HCT116 (cell line): ENCODE data around the gene DNM2. TPM values are rescaled to one million over a fixed set of nuclear protein-coding genes. Genes with fewer than 3 reads are reported as not detected.

Experiments
- ATAC-seq: fragments of 200-7000 bp; cut with Tn5 transposase; 2 replicates; pipeline ENCODE4 v1.9.1; 2020; ENCODE audit warnings: mild to moderate bottlenecking, moderate library complexity
- BruUV-seq: library from RNA; stranded (reverse); fragments of 400-500 nt; replicated peaks from 2 replicates; lab custom pipeline; 2021; lab: Mats Ljungman, UMichigan
- CTCF ChIA-PET: fragments of 300-600 bp; sonication (Branson Sonifier 250); formaldehyde crosslinking; loops from one replicate; lab custom pipeline; 2021; ENCODE audit warnings: antibody characterized with exemption; lab: Charles Lee
- POLR2A ChIA-PET: fragments of 300-600, 350-600 bp; sonication (Branson Sonifier 250); formaldehyde crosslinking; loops from one replicate; lab custom pipeline; 2021; ENCODE audit warnings: antibody characterized with exemption; lab: Charles Lee
- RAD21 ChIA-PET, 2 experiments: fragments of 300-600 bp; sonication (Branson Sonifier 250); formaldehyde crosslinking; loops; one replicate each; lab custom pipeline; 2023; ENCODE audit warnings: low total read pairs in 2 of 2; ENCODE audit not compliant: uncharacterized antibody in 2 of 2, unreplicated experiment in 2 of 2, low non-redundant PET in 1 of 2; lab: Charles Lee
- DNase-seq: peaks from one replicate; pipeline ENCODE4 v3.0.0-alpha.2; 2010; ENCODE audit warnings: low read depth, low spot score
- H2AFZ ChIP-seq: fragments of 200-600 bp; shearing (Covaris generic), sonication (generic); 2 replicates; pipeline ENCODE4 v1.6.1; 2017; ENCODE audit warnings: low read depth, mixed run types, mixed read lengths, antibody characterized with exemption, low read length; ENCODE audit not compliant: poor library complexity, severe bottlenecking
- H3K27ac ChIP-seq: 2 replicates; pipeline ENCODE4 v1.5.1; 2012; ENCODE audit warnings: low read depth, low read length
- H3K27me3 ChIP-seq: fragments of 200-600 bp; sonication (generic); 2 replicates; pipeline ENCODE4 v1.6.1; 2016; ENCODE audit warnings: mixed run types, low read length, mixed read lengths; ENCODE audit not compliant: insufficient read depth
- H3K36me3 ChIP-seq, 2 experiments: fragments of 200-500 bp in 1 of 2; fragments of 200-600 bp in 1 of 2; sonication (Bioruptor generic) in 1 of 2; sonication (generic) in 1 of 2; 2 replicates each; pipeline versions ENCODE4 v1.5.1 to v1.6.1; 2014 to 2016; ENCODE audit warnings: low read length in 2 of 2, inconsistent platforms in 1 of 2, mixed read lengths in 1 of 2, mixed run types in 1 of 2; ENCODE audit not compliant: insufficient read depth in 2 of 2, control insufficient read depth in 1 of 2
- H3K4me1 ChIP-seq, 2 experiments: fragments of 200-600 bp in 1 of 2; sonication (generic) in 1 of 2; 2 replicates each; pipeline versions ENCODE4 v1.5.1 to v1.6.1; 2012 to 2017; ENCODE audit warnings: low read length in 2 of 2, inconsistent platforms in 1 of 2, mild to moderate bottlenecking in 1 of 2, mixed read lengths in 1 of 2, mixed run types in 1 of 2, moderate library complexity in 1 of 2; ENCODE audit not compliant: insufficient read depth in 2 of 2, control insufficient read depth in 1 of 2
- H3K4me2 ChIP-seq: fragments of 200-600 bp; sonication (generic); 2 replicates; pipeline ENCODE4 v1.6.1; 2017; ENCODE audit warnings: mixed run types, low read length, mixed read lengths
- H3K4me3 ChIP-seq, 2 experiments: fragments of 200-600 bp in 1 of 2; sonication (generic) in 1 of 2; replicated peaks in 1 of 2; 2 replicates each; pipeline ENCODE4 v1.5.1; 2011 to 2016; ENCODE audit warnings: low read length in 2 of 2, control low read depth in 1 of 2, low read depth in 1 of 2, mild to moderate bottlenecking in 1 of 2, mixed read lengths in 1 of 2, mixed run types in 1 of 2
- H3K79me2 ChIP-seq: fragments of 200-600 bp; sonication (generic); 2 replicates; pipeline ENCODE4 v1.6.1; 2017; ENCODE audit warnings: mild to moderate bottlenecking, mixed run types, low read length, moderate library complexity, mixed read lengths; ENCODE audit not compliant: insufficient read depth
- H3K9ac ChIP-seq: fragments of 200-600 bp; sonication (generic); 2 replicates; pipeline ENCODE4 v1.6.1; 2016; ENCODE audit warnings: low read length, mixed read lengths
- H3K9me2 ChIP-seq: fragments of 200-600 bp; sonication (generic), shearing (Covaris generic); 2 replicates; pipeline ENCODE4 v1.6.1; 2017; ENCODE audit warnings: mixed run types, mild to moderate bottlenecking, moderate library complexity; ENCODE audit not compliant: insufficient read depth
- H3K9me3 ChIP-seq, 2 experiments: fragments of 200-500 bp in 1 of 2; fragments of 200-600 bp in 1 of 2; sonication (Bioruptor generic) in 1 of 2; sonication (generic) in 1 of 2; 2 replicates each; pipeline ENCODE4 v1.6.1; 2014 to 2017; ENCODE audit warnings: low read length in 2 of 2, mixed read lengths in 2 of 2, inconsistent platforms in 1 of 2, low read depth in 1 of 2, mild to moderate bottlenecking in 1 of 2, mixed run types in 1 of 2, moderate library complexity in 1 of 2; ENCODE audit not compliant: control insufficient read depth in 1 of 2, insufficient read depth in 1 of 2
- H4K20me1 ChIP-seq: fragments of 200-600 bp; sonication (generic), shearing (Covaris generic); 2 replicates; pipeline ENCODE4 v1.6.1; 2017; ENCODE audit warnings: mixed run types, mild to moderate bottlenecking, moderate library complexity; ENCODE audit not compliant: insufficient read depth
- CEBPB ChIP-seq: IDR thresholded peaks from 2 replicates; pipeline ENCODE4 v1.6.1; 2012; ENCODE audit warnings: low read depth
- ELF1 ChIP-seq: IDR thresholded peaks from 2 replicates; pipeline ENCODE4 v1.6.1; 2012; ENCODE audit warnings: low read depth, borderline replicate concordance
- POLR2A ChIP-seq: IDR thresholded peaks from 2 replicates; pipeline ENCODE4 v1.7.0; 2011; ENCODE audit warnings: borderline replicate concordance; ENCODE audit not compliant: insufficient read depth, insufficient read length; ENCODE audit errors: extremely low read depth
- SIN3A ChIP-seq: IDR thresholded peaks from 2 replicates; pipeline ENCODE4 v1.6.1; 2012; ENCODE audit warnings: low read depth
- SP1 ChIP-seq: IDR thresholded peaks from 2 replicates; pipeline ENCODE4 v1.6.1; 2012; ENCODE audit warnings: low read depth
- SRF ChIP-seq: IDR thresholded peaks from 2 replicates; pipeline ENCODE4 v1.6.1; 2012; ENCODE audit warnings: low read depth
- TCF7L2 ChIP-seq: IDR thresholded peaks from 2 replicates; pipeline ENCODE4 v1.7.0; 2011; ENCODE audit warnings: borderline replicate concordance, inconsistent platforms; ENCODE audit not compliant: insufficient read depth, insufficient read length; ENCODE audit errors: extremely low read depth
- ZNF274 ChIP-seq: fragments of 200-500 bp; sonication (Bioruptor generic); IDR thresholded peaks from 2 replicates; pipeline ENCODE4 v1.6.1; 2014; ENCODE audit warnings: mild to moderate bottlenecking, low read depth, low read length, inconsistent platforms
- intact Hi-C: fragments of 100-400 bp; cut with micrococcal nuclease; formaldehyde crosslinking; loops from 2 replicates; pipeline ENCODE4 v1.10.0; 2022
- total RNA-seq: library from RNA; stranded (reverse); gene quantifications from one replicate; pipeline ENCODE4 v1.2.1, GENCODE V29; 2021; ENCODE audit not compliant: unreplicated experiment
- TF ChIP-seq, protein P1 (sequence below): IDR thresholded peaks from 2 replicates; pipeline ENCODE4 v1.6.1; 2011; ENCODE audit warnings: mild to moderate bottlenecking, low read length, moderate library complexity; ENCODE audit not compliant: insufficient replicate concordance; ENCODE audit errors: extremely low read depth
- TF ChIP-seq, protein P2 (sequence below), 3 experiments: fragments of 200-600 bp in 1 of 3; sonication (generic) in 1 of 3; IDR thresholded peaks in 2 of 3; conservative IDR thresholded peaks in 1 of 3; 2 replicates each; pipeline ENCODE4 v1.5.1; 2012 to 2017; ENCODE audit warnings: low read depth in 2 of 3, low read length in 2 of 3, antibody characterized with exemption in 1 of 3, borderline replicate concordance in 1 of 3, control low read depth in 1 of 3, mild to moderate bottlenecking in 1 of 3, mixed read lengths in 1 of 3, mixed run types in 1 of 3, moderate library complexity in 1 of 3; ENCODE audit not compliant: insufficient read depth in 1 of 3

Gene DNM2
- total RNA-seq, 1 experiment from 2014 or later, result 183 TPM

DNA sequence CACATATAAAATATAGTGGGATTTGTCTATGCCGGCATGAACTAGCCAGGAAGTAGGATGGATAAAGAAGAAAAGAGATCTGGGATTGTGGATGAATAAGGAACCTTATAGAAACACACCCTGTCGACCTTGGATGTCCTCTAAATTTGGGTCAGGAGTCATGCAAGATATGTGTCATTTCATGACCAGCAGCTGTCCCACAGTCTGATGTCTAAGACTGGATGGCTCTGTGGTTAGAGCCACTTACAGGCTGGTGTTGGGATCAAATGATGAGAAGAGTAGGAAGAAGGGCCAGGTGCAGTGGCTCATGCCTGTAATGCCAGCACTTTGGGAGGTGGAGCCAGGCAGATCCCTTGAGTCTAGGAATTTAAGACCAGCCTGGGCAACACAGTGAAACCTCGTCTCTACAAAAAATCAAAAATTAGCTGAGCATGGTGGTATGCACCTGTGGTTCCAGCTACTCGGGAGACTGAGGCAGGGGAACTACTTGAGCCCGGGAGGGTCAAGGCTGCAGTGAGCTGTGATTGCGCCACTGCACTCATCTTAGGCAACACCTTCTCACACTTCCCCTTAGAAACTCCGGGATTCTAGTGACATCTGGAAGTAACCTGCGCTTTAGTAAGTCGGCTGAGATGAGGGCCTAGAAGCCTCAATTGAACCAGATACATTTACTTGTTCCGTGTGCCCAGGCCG lies 87.3 kb downstream of the DNM2 start (continued):
- TF ChIP-seq TCF7L2, result no peak

DNA sequence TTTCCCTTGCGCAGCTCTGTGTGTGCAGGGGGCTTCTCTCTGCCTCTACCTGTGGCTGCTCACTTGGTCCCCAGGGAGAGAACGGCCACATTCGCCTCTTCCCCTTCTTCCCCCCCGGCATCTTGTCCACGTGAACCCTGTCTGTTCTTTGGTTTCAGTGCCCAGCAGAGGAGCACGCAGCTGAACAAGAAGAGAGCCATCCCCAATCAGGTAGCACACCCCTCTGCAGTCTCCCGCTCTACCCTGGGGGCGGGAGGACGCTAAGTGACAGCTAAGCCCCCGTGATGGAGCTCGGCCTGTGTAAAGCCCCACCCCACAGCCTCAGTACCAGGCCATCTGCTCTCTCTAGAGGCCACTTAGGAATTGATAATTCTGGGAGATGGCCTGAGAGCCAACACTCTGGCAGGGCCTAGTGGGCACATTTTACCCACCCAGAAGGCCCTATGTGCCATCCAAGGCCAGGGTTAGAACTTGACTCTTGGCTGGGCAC lies 87.9 kb downstream of the DNM2 start:
- Histone ChIP-seq H4K20me1 (no peaks in the 10 kb centered on the region), H3K27ac (no peak overlapping the region), H3K9me2 (no peaks in the 10 kb centered on the region), H3K9me3 (no peaks in the 10 kb centered on the region), H3K4me1 (peaks cover 10 to 20% of the 10 kb centered on the region in 2 experiments), H3K9ac (no peak overlapping the region), H3K79me2 (no peaks in the 10 kb centered on the region), H3K36me3 (peaks cover 8 to 35% of the 10 kb centered on the region in 2 experiments; a peak in 2 of 4 replicates), H3K4me3 (no peak overlapping the region), H3K4me2 (no peak overlapping the region), H2AFZ (no peak overlapping the region), H3K27me3 (no peaks in the 10 kb centered on the region)
- CTCF ChIA-PET, result interaction anchor here (1.7 kb wide), 1 partner anchor 89 kb away, joined by 7 read pairs; the partner anchor contains the start of gene DNM2
- BruUV-seq, result no TSS peak
- POLR2A ChIA-PET, result no interaction called here
- TF ChIP-seq ZNF274 (no peak), CEBPB (no peak), SP1 (no peak), SRF (no peak), POLR2A (no peak), SIN3A (no peak), ELF1 (no peak)
- TF ChIP-seq, protein P1, sequence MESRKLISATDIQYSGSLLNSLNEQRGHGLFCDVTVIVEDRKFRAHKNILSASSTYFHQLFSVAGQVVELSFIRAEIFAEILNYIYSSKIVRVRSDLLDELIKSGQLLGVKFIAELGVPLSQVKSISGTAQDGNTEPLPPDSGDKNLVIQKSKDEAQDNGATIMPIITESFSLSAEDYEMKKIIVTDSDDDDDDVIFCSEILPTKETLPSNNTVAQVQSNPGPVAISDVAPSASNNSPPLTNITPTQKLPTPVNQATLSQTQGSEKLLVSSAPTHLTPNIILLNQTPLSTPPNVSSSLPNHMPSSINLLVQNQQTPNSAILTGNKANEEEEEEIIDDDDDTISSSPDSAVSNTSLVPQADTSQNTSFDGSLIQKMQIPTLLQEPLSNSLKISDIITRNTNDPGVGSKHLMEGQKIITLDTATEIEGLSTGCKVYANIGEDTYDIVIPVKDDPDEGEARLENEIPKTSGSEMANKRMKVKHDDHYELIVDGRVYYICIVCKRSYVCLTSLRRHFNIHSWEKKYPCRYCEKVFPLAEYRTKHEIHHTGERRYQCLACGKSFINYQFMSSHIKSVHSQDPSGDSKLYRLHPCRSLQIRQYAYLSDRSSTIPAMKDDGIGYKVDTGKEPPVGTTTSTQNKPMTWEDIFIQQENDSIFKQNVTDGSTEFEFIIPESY, result no peak
- TF ChIP-seq, protein P2, sequence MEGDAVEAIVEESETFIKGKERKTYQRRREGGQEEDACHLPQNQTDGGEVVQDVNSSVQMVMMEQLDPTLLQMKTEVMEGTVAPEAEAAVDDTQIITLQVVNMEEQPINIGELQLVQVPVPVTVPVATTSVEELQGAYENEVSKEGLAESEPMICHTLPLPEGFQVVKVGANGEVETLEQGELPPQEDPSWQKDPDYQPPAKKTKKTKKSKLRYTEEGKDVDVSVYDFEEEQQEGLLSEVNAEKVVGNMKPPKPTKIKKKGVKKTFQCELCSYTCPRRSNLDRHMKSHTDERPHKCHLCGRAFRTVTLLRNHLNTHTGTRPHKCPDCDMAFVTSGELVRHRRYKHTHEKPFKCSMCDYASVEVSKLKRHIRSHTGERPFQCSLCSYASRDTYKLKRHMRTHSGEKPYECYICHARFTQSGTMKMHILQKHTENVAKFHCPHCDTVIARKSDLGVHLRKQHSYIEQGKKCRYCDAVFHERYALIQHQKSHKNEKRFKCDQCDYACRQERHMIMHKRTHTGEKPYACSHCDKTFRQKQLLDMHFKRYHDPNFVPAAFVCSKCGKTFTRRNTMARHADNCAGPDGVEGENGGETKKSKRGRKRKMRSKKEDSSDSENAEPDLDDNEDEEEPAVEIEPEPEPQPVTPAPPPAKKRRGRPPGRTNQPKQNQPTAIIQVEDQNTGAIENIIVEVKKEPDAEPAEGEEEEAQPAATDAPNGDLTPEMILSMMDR (IDR thresholded peaks at IDR 0.05 in 2 of 3, conservative IDR thresholded peaks at IDR 0.05 in 1 of 3; ENCODE audit: borderline replicate concordance in 1 of 3, insufficient read depth in 1 of 3, low read depth in 2 of 3, low read length in 2 of 3), result no peak
- intact Hi-C loops, result no loop called here
- DNase-seq (no peak), ATAC-seq (no peak)
- RAD21 ChIA-PET, result no interaction called here
